NCI-H1417 treated with DMSO at 0.1 percent for 48 hours (cell line): ENCODE data around the gene TSPAN15.

ENCODE experiments used
- DNase-seq: peaks from one replicate; lab custom pipeline; 2025; lab: John Stamatoyannopoulos, UW

The TSPAN15 gene

GRCh38 chr10:69466158-69466490, 14.9 kb downstream of the TSPAN15 start:
- DNase-seq, result no peak

- no peak for DNase-seq
Observed at GRCh38 chr10:69466689-69467088, 15.4 kb downstream of the TSPAN15 start.

GRCh38 chr10:69467928-69468750, 16.9 kb downstream of the TSPAN15 start:
- DNase-seq, result no peak

- DNase-seq, result no peak
Observed at GRCh38 chr10:69468751-69469089, 17.5 kb downstream of the TSPAN15 start.

GRCh38 chr10:69469976-69470375, 18.7 kb downstream of the TSPAN15 start:
- DNase-seq, result no peak

GRCh38 chr10:69470463-69471384, 19.5 kb downstream of the TSPAN15 start:
- DNase-seq, result no peak

GRCh38 chr10:69472142-69472541, 20.9 kb downstream of the TSPAN15 start:
- no peak for DNase-seq

GRCh38 chr10:69472544-69472943, 21.3 kb downstream of the TSPAN15 start:
- DNase-seq, result no peak

GRCh38 chr10:69473304-69473990, 22.2 kb downstream of the TSPAN15 start:
- no peak for DNase-seq

- no peak for DNase-seq
Observed at GRCh38 chr10:69474742-69475432, 23.6 kb downstream of the TSPAN15 start.

GRCh38 chr10:69475433-69475830, 24.2 kb downstream of the TSPAN15 start:
- DNase-seq, result no peak

GRCh38 chr10:69477968-69478597, 26.8 kb downstream of the TSPAN15 start:
- no peak for DNase-seq

GRCh38 chr10:69479240-69480067, 28.2 kb downstream of the TSPAN15 start:
- peak; percentile 5 for DNase-seq

- DNase-seq, result no peak
Observed at GRCh38 chr10:69480068-69480412, 28.8 kb downstream of the TSPAN15 start.

GRCh38 chr10:69481305-69481704, 30.0 kb downstream of the TSPAN15 start:
- no peak for DNase-seq

GRCh38 chr10:69481811-69482524, 30.7 kb downstream of the TSPAN15 start:
- DNase-seq, result no peak

GRCh38 chr10:69483963-69484362, 32.7 kb downstream of the TSPAN15 start:
- no peak for DNase-seq

- DNase-seq, result no peak
Observed at GRCh38 chr10:69484736-69485135, 33.5 kb downstream of the TSPAN15 start.

- DNase-seq, result no peak
Observed at GRCh38 chr10:69486922-69487730, 35.9 kb downstream of the TSPAN15 start.
